K562 (cell line): ENCODE results near the gene SUSD5. TPM values are rescaled to one million over a fixed set of nuclear protein-coding genes. Genes with fewer than 3 reads are reported as not detected.

Experiments
- ATAC-seq: fragments of 200-7000 bp; cut with Tn5 transposase; 3 replicates; pipeline ENCODE4 v1.9.1; 2020; ENCODE audit warnings: moderate library complexity
- BruUV-seq: library from RNA; stranded (reverse); fragments of 400-500 nt; replicated peaks from 2 replicates; lab custom pipeline; 2021; lab: Mats Ljungman, UMichigan
- CTCF ChIA-PET: fragments of 300-600 bp; formaldehyde crosslinking; extraction: SDS; loops from one replicate; lab custom pipeline; 2021; ENCODE audit warnings: low intra/inter-chr PET ratio; lab: Yijun Ruan, JAX
- POLR2A ChIA-PET: fragments of 300-600, 350-650 bp; sonication (Branson Sonifier 250); formaldehyde crosslinking; extraction: SDS; loops from one replicate; lab custom pipeline; 2021; ENCODE audit warnings: antibody characterized with exemption, inconsistent platforms; lab: Yijun Ruan, JAX
- DNase-seq, 4 experiments: peaks; one replicate each; pipeline versions ENCODE4 v3.0.0 to v3.0.0-alpha.2; 2011 to 2018; ENCODE audit warnings: low spot score in 3 of 4, mixed read lengths in 3 of 4; ENCODE audit errors: extremely low read depth in 1 of 4
- FAIRE-seq: peaks from 2 replicates; lab custom pipeline; 2011; peaks lifted over from hg19 to GRCh38; lab: Jason Lieb, UNC
- H2AFZ ChIP-seq: 2 replicates; pipeline ENCODE4 v1.6.0; 2011; ENCODE audit warnings: low read depth, low read length, control low read depth, inconsistent platforms
- H3K27ac ChIP-seq: fragments of 200-600 bp; 3 replicates; pipeline ENCODE4 v1.8.0; 2011; ENCODE audit warnings: low read depth, mild to moderate bottlenecking, control low read depth, inconsistent platforms, low read length, moderate library complexity, mixed read lengths; ENCODE audit errors: extremely low read depth
- H3K27me3 ChIP-seq, 2 experiments: fragments of 300-600 bp in 1 of 2; 2 replicates in 1 of 2; 3 replicates in 1 of 2; pipeline versions ENCODE4 v1.6.0 to v1.8.0; 2011; ENCODE audit warnings: inconsistent platforms in 2 of 2, low read length in 2 of 2, mild to moderate bottlenecking in 1 of 2, mixed read lengths in 1 of 2, moderate library complexity in 1 of 2; ENCODE audit not compliant: control insufficient read depth in 2 of 2, insufficient read depth in 2 of 2
- H3K36me3 ChIP-seq: fragments of 300-600 bp; 3 replicates; pipeline ENCODE4 v1.8.0; 2011; ENCODE audit warnings: mild to moderate bottlenecking, low read length, inconsistent platforms; ENCODE audit not compliant: control insufficient read depth, insufficient read depth
- H3K4me1 ChIP-seq, 2 experiments: fragments of 200-600 bp in 1 of 2; replicated peaks in 1 of 2; 2 replicates in 1 of 2; 3 replicates in 1 of 2; pipeline versions ENCODE4 v1.5.1 to v1.8.0; 2011; ENCODE audit warnings: inconsistent platforms in 2 of 2, low read length in 2 of 2, mild to moderate bottlenecking in 1 of 2, mixed read lengths in 1 of 2, moderate library complexity in 1 of 2; ENCODE audit not compliant: control insufficient read depth in 2 of 2, insufficient read depth in 2 of 2
- H3K4me2 ChIP-seq: 2 replicates; pipeline ENCODE4 v1.6.1; 2011; ENCODE audit warnings: low read length, control low read depth, inconsistent platforms, mixed read lengths; ENCODE audit not compliant: insufficient read depth
- H3K4me3 ChIP-seq: fragments of 200-600 bp; sonication (generic), shearing (Covaris generic); 2 replicates; pipeline ENCODE4 v1.5.1; 2016; ENCODE audit warnings: control low read depth, inconsistent platforms
- H3K79me2 ChIP-seq: fragments of 200-600 bp; 3 replicates; pipeline ENCODE4 v1.8.0; 2011; ENCODE audit warnings: low read length, inconsistent platforms; ENCODE audit not compliant: control insufficient read depth, insufficient read depth
- H3K9ac ChIP-seq, 2 experiments: 2 replicates each; pipeline versions ENCODE4 v1.6.0 to v1.6.1; 2011; ENCODE audit warnings: low read depth in 2 of 2, low read length in 2 of 2, control low read depth in 1 of 2, inconsistent platforms in 1 of 2, mild to moderate bottlenecking in 1 of 2, mixed read lengths in 1 of 2; ENCODE audit not compliant: insufficient read depth in 1 of 2
- H3K9me1 ChIP-seq: one replicate; pipeline ENCODE4 v1.6.0; 2011; ENCODE audit warnings: inconsistent platforms, mild to moderate bottlenecking, low read length, moderate library complexity; ENCODE audit not compliant: control insufficient read depth, insufficient read depth
- H3K9me3 ChIP-seq: replicated peaks from 2 replicates; pipeline ENCODE4 v1.5.1; 2011; ENCODE audit warnings: low read depth, low read length, inconsistent platforms; ENCODE audit not compliant: control insufficient read depth, insufficient read depth
- H4K20me1 ChIP-seq: replicated peaks from 2 replicates; pipeline ENCODE4 v1.6.1; 2011; ENCODE audit warnings: low read length, inconsistent platforms, mixed read lengths; ENCODE audit not compliant: control insufficient read depth, insufficient read depth
- CEBPB ChIP-seq: fragments of 450-650 bp; IDR thresholded peaks from 2 replicates; pipeline ENCODE4 v1.6.1; 2016; ENCODE audit warnings: missing genetic modification characterization, missing compliant biosample characterization
- CTCF ChIP-seq, 3 experiments: IDR thresholded peaks in 2 of 3; conservative IDR thresholded peaks in 1 of 3; 2 replicates each; pipeline ENCODE4 v1.5.1; 2011 to 2012; ENCODE audit warnings: low read length in 3 of 3, mild to moderate bottlenecking in 3 of 3, control low read depth in 2 of 3, improper control_type of control experiment in 1 of 3, inconsistent platforms in 1 of 3, low read depth in 1 of 3, mixed read lengths in 1 of 3, moderate library complexity in 1 of 3; ENCODE audit not compliant: insufficient read depth in 2 of 3
- WGBS: fragments of 100-300 bp; shearing (Covaris generic); methylation state at CpG from one replicate; pipeline ENCODE4 v1.1.6; 2016; ENCODE audit warnings: low coverage, mixed read lengths; ENCODE audit not compliant: insufficient coverage; ENCODE audit errors: missing lambda C conversion rate; 5-methylcytosine and 5-hydroxymethylcytosine counted together
- in situ Hi-C: fragments of 300-500 bp; cut with MboI; formaldehyde crosslinking; loops from 4 replicates; pipeline ENCODE4 v1.15.0; 2018; ENCODE audit warnings: inconsistent platforms, mixed read lengths
- intact Hi-C: fragments of 100-400 bp; cut with micrococcal nuclease; formaldehyde crosslinking; loops from 2 replicates; pipeline ENCODE4 v1.14.2; 2022
- polyA plus RNA-seq, 8 experiments: library from polyadenylated mRNA; depleted of rRNA in 4 of 8; stranded (reverse) in 5 of 8; unstranded in 3 of 8; fragments of >200 nt; fragmentation: Nextera tagmentation in 2 of 8; fragmentation: Illumina TruSeq in 1 of 8; extraction: Ambion mirVana in 2 of 8; extraction: Trizol in 1 of 8; gene quantifications; 2 replicates each; pipeline versions ENCODE4 v1.2.1 to v1.2.3, GENCODE V29; 2011 to 2014; ENCODE audit warnings: inconsistent platforms in 1 of 8, missing spikeins in 1 of 8
- total RNA-seq, 7 experiments: library from RNA; depleted of rRNA in 6 of 7; stranded (reverse); fragments of >200 nt in 6 of 7; fragmentation: Illumina TruSeq in 2 of 7; extraction: Trizol in 2 of 7; gene quantifications; 2 replicates each; pipeline versions ENCODE4 v1.2.1 to v1.2.3, GENCODE V29; 2011 to 2021; ENCODE audit warnings: low replicate concordance in 1 of 7

SUSD5 gene
- total and polyA plus RNA-seq, 9 of the 15 experiments (the other 6 are each of a cell fraction or from before 2014, with no cell fraction given), result not detected

GRCh38 chr3:33174711-33175414 lies 43.7 kb downstream of the SUSD5 start:
- BruUV-seq, result no TSS peak
- ATAC-seq, result peak; percentile 25; the same call in 1 of the 3 replicates
- H4K20me1 ChIP-seq, result no peaks in the 10 kb centered on the region
- no peaks in the 10 kb centered on the region for H3K79me2 ChIP-seq
- H3K4me3 ChIP-seq, result no peak overlapping the region
- intact Hi-C loops (no loop called here), in situ Hi-C loops (no loop called here)
- H3K4me1 ChIP-seq, result peaks cover 0 to 3% of the 10 kb centered on the region in 2 experiments; a peak in 1 of 5 replicates
- no peak for DNase-seq
- POLR2A ChIA-PET, result interaction anchor here (0.7 to 1.3 kb wide), 2 partner anchors 18 to 42 kb away, joined by 3 to 4 read pairs; no protein-coding TSS in a partner anchor
- H3K27me3 ChIP-seq, result peaks cover 35 to 39% of the 10 kb centered on the region in 2 experiments; a peak in 4 of 5 replicates
- CTCF ChIA-PET, result no interaction called here
- 9% methylated on average over 19 of the region's 19 CpGs for WGBS
- no peak overlapping the region for H3K27ac ChIP-seq
- H3K9me3 ChIP-seq, result no peaks in the 10 kb centered on the region
- no peak for FAIRE-seq
- peaks cover 3% of the 10 kb centered on the region for H3K9me1 ChIP-seq
- H3K36me3 ChIP-seq, result no peaks in the 10 kb centered on the region
- no peak overlapping the region for H2AFZ ChIP-seq
- H3K9ac ChIP-seq, result 0 out of 4 replicates have a peak overlapping the region, but pooled peaks of 1 of the 2 experiments have one; percentile 27
- no peak for TF ChIP-seq CTCF (IDR thresholded peaks at IDR 0.05 in 2 of 3, conservative IDR thresholded peaks at IDR 0.05 in 1 of 3; ENCODE audit: insufficient read depth in 2 of 3, low read depth in 1 of 3, low read length in 3 of 3)
- TF ChIP-seq CEBPB, result no peak
- no peak overlapping the region for H3K4me2 ChIP-seq
